Cardiac fibroblast (primary cell): ENCODE data around the gene ADD1.
A peak's percentile ranks its signal among the peaks of the same experiment; 100 is the strongest.

ENCODE experiments used
- DNase-seq, 2 donors: peaks; one replicate each; pipeline versions ENCODE4 v3.0.0 to v3.0.0-alpha.2; 2010; ENCODE audit warnings: low read depth in 2 of 2
- H3K4me3 ChIP-seq, 2 donors: replicated peaks in 1 of 2; 1 replicate in 1 of 2; 2 replicates in 1 of 2; pipeline ENCODE4 v1.5.1; 2011; ENCODE audit warnings: low read depth in 2 of 2, low read length in 2 of 2, mild to moderate bottlenecking in 2 of 2, moderate library complexity in 1 of 2
- CTCF ChIP-seq: IDR thresholded peaks from one replicate; pipeline ENCODE4 v1.5.1; 2011; ENCODE audit warnings: low read depth, mild to moderate bottlenecking, low read length, inconsistent platforms

Gene ADD1

GRCh38 chr4:2812612-2813354 is 30.9 kb upstream of the ADD1 start:
- peak overlapping the region; percentile 32 to 49 for H3K4me3 ChIP-seq
- no peak for TF ChIP-seq CTCF
- no peak for DNase-seq

DNA sequence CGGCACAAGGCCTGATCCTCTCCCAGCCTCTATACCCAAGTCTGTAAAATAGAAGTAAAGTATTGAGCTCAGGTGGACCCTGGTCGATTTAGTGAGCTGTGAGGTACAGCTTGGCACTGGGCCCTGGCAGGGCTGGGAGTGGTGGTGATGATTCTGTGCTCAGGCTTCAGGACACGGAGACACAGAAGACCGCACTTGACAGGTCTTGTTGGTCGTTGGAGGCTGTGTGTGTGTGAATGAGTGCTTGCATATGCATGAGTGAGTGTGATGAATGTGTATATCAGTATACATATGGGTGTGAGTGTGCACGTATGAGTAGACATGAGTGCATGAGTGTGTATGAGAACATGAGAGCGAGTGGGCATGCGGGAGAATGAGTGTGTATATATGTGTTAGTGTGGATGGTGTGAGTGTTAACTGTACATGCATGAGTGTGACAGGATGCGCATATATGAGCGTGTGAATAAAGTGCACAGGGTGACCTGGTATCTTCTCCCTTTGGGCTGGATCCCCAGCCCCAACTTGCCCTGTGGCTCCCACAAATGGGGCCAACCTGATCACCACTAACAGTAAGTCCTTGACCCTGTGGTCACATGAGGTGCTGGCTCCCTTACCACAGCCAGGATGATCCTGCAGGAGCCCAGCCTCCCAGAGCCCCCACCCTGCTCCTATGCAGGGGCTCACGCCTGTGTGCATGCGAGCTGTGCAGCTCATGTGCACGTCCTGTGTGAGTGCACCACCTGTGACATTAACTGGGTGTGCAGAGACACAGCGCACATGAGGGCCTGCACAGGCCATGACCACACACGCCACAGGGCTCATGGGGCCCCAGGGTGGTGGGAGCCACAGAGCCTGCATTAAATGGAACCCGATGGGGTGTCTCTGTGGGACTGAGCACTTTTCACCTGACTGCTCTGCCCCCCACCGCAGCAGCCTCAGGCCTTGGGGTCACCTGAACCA is 29.9 kb upstream of the ADD1 start:
- DNase-seq = no peak
- no peak overlapping the region for H3K4me3 ChIP-seq
- no peak for TF ChIP-seq CTCF

GRCh38 chr4:2814627-2815270 is 28.9 kb upstream of the ADD1 start:
- no peak for DNase-seq
- TF ChIP-seq CTCF = no peak
- H3K4me3 ChIP-seq = no peak overlapping the region

DNA sequence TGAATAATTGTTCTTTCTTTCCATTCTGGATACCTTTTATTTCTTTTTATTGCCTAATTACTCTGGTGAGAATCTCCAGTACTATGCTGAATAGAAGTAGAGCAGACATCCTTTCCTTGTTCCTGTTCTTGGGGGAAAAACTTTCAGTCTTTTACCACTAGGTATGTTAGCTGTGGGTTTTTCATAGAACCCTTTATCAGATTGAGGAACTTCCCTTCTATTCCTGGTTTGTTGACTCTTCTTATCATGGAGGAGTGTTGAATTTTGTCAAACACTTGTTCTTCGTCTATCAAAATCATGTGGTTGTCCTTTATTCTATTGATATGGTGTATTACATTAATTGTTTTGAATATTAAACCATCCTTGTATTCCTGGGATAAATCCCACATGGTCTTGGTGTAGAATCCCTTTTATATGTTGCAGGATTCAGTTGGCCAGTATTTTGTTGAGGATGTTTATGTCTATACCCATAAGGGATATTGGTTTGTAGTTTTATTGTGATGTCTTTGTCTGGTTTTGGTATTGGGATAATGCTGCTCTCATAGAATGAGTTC is 27.2 kb upstream of the ADD1 start:
- no peak for DNase-seq

GRCh38 chr4:2817137-2817536 is 26.5 kb upstream of the ADD1 start:
- H3K4me3 ChIP-seq = no peak overlapping the region
- no peak for DNase-seq
- no peak for TF ChIP-seq CTCF

More for the DNA sequence above, 27.2 kb upstream of the ADD1 start:
- no peak for TF ChIP-seq CTCF
- H3K4me3 ChIP-seq = no peak overlapping the region

DNA sequence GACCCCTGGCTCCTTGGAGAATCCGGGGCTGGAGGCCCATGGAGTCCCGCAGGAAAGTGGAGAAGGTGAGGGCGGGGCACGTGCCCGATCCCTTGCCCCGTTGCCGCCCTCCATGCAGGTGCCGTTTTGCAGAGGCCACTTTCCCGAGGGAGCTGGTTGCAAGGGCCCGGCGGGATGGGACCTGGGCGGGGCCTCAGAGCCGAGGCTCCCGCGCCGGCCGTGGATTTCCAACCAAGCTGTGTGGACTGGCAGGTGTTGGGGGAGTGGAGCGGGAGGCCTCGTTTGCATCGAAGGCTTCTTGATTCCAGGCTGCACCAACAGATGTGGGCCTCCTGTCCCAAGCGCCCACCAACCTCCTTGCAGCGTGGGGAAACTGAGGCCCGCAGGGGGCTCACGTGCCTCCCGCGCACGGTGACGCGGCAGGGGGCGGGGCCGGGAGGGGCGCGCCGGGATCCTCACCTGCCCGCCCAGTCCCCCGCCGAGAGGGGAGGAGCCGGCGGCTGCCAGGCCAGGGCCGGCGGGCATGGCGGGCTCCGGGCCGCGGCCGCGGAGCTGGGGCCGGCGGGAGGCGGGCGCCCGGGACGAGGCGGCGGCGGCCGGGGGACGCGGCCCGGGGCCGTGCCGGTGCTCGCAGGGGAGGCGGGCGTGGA is 25.8 kb upstream of the ADD1 start:
- TF ChIP-seq CTCF = no peak
- H3K4me3 ChIP-seq = peak overlapping the region; percentile 32 to 57
- no peak for DNase-seq
